CD4-positive, alpha-beta T cell (primary cell): ENCODE measurements around the gene KCNAB2. TPM values are rescaled to one million over a fixed set of nuclear protein-coding genes. Genes with fewer than 3 reads are reported as not detected.

Experiments used
- ATAC-seq: fragments of 200-7000 bp; cut with Tn5 transposase; one replicate; pipeline ENCODE4 v1.10.0; 2022; ENCODE audit warnings: mild to moderate bottlenecking; ENCODE audit not compliant: poor library complexity
- CTCF ChIA-PET: fragments of 350-600 bp; sonication (Branson Sonifier 250); formaldehyde crosslinking; loops from one replicate; lab custom pipeline; 2021; ENCODE audit warnings: antibody characterized with exemption, inconsistent platforms; lab: Charles Lee
- POLR2A ChIA-PET: fragments of 350-600 bp; sonication (Branson Sonifier 250); formaldehyde crosslinking; loops from one replicate; lab custom pipeline; 2021; ENCODE audit warnings: antibody characterized with exemption, inconsistent platforms; lab: Charles Lee
- DNase-seq, 14 experiments: peaks; one replicate each; pipeline ENCODE4 v3.0.0-alpha.2; 2013 to 2020; ENCODE audit warnings: mixed read lengths in 2 of 14
- H3K27ac ChIP-seq, 2 donors: one replicate each; pipeline versions ENCODE4 v1.5.1 to v1.7.0; 2013; ENCODE audit warnings: low read length in 2 of 2, low read depth in 1 of 2, mild to moderate bottlenecking in 1 of 2
- H3K27me3 ChIP-seq, 2 experiments: 1 replicate in 1 of 2; 2 replicates in 1 of 2; pipeline versions ENCODE4 v1.6.1 to v1.7.0; 2013; ENCODE audit warnings: low read length in 2 of 2, control low read depth in 1 of 2, mild to moderate bottlenecking in 1 of 2, moderate library complexity in 1 of 2; ENCODE audit not compliant: insufficient read depth in 2 of 2, control insufficient read depth in 1 of 2
- H3K36me3 ChIP-seq: one replicate; pipeline ENCODE4 v1.6.1; 2013; ENCODE audit warnings: low read length, control low read depth; ENCODE audit not compliant: insufficient read depth
- H3K4me1 ChIP-seq: one replicate; pipeline ENCODE4 v1.6.1; 2013; ENCODE audit warnings: low read length, control low read depth; ENCODE audit not compliant: insufficient read depth
- H3K4me3 ChIP-seq: one replicate; pipeline ENCODE4 v1.5.1; 2013; ENCODE audit warnings: mild to moderate bottlenecking, low read length, moderate library complexity
- H3K9me3 ChIP-seq, 2 experiments: 1 replicate in 1 of 2; 2 replicates in 1 of 2; pipeline versions ENCODE4 v1.6.1 to v1.7.0; 2013; ENCODE audit warnings: low read length in 2 of 2, mild to moderate bottlenecking in 2 of 2, control low read depth in 1 of 2, moderate library complexity in 1 of 2; ENCODE audit not compliant: control insufficient read depth in 1 of 2, insufficient read depth in 1 of 2
- H3K27ac Mint-ChIP-seq: one replicate; pipeline ENCODE4 v1.8.0; 2020; ENCODE audit warnings: mixed read lengths
- H3K27me3 Mint-ChIP-seq: one replicate; pipeline ENCODE4 v1.8.0; 2021; ENCODE audit warnings: mixed read lengths
- H3K36me3 Mint-ChIP-seq: one replicate; pipeline ENCODE4 v1.8.0; 2021; ENCODE audit warnings: low read depth, mixed read lengths
- H3K4me1 Mint-ChIP-seq: one replicate; pipeline ENCODE4 v1.8.0; 2021; ENCODE audit warnings: low read depth, mixed read lengths
- H3K4me3 Mint-ChIP-seq: one replicate; pipeline ENCODE4 v1.8.0; 2020; ENCODE audit warnings: mild to moderate bottlenecking, mixed read lengths
- H3K9me3 Mint-ChIP-seq: one replicate; pipeline ENCODE4 v1.8.0; 2020; ENCODE audit warnings: mixed read lengths
- CTCF ChIP-seq: fragments of 200-600 bp; IDR thresholded peaks from one replicate; pipeline ENCODE4 v1.8.0; 2022; ENCODE audit warnings: antibody characterized with exemption, mild to moderate bottlenecking
- intact Hi-C, 2 experiments: fragments of 100-400 bp; cut with DNase I in 1 of 2; cut with micrococcal nuclease in 1 of 2; formaldehyde crosslinking; loops; one replicate each; pipeline versions ENCODE4 v1.15.1 to v1.9.0; 2023 to 2025; cut with DNase I, micrococcal nuclease
- total RNA-seq, 174 experiments: library from RNA in 2 of 174; stranded (reverse) in 2 of 174; gene quantifications; one replicate each; pipeline ENCODE4 v1.2.3 and lab custom pipeline; 2021 to 2026

The KCNAB2 gene
- total RNA-seq, 2 experiments from 2014 or later: 147 to 155 TPM

- no peak overlapping the region for H3K4me3 ChIP-seq
- H3K9me3 ChIP-seq: peaks cover 0 to 5% of the 10 kb centered on the region in 2 experiments
- ChIA-PET CTCF (no interaction called here), POLR2A (no interaction called here)
- H3K4me1 ChIP-seq: no peaks in the 10 kb centered on the region
- Mint-ChIP-seq H3K36me3 (no peaks in the 10 kb centered on the region), H3K4me1 (no peaks in the 10 kb centered on the region), H3K9me3 (no peaks in the 10 kb centered on the region), H3K4me3 (no peak overlapping the region), H3K27me3 (peaks cover 6% of the 10 kb centered on the region), H3K27ac (no peak overlapping the region)
- H3K27me3 ChIP-seq: no peaks in the 10 kb centered on the region
- ATAC-seq: no peak
- TF ChIP-seq CTCF: no peak
- no peaks in the 10 kb centered on the region for H3K36me3 ChIP-seq
- no peak overlapping the region for H3K27ac ChIP-seq
- intact Hi-C loops: loop anchor here (2.0 to 5.0 kb wide), 2 partner anchors 136 to 139 kb away; partner anchors contain the start of gene HES3 (in 1 of the 2)
- DNase-seq: no peak
Measured at GRCh38 chr1:6108476-6108875, 62.8 kb downstream of the KCNAB2 start.

- DNase-seq: peak in 7 of 14 experiments; percentile 15 to 58 (median 28)
- Mint-ChIP-seq H3K36me3 (no peaks in the 10 kb centered on the region), H3K9me3 (no peaks in the 10 kb centered on the region), H3K4me1 (no peaks in the 10 kb centered on the region), H3K4me3 (no peak overlapping the region), H3K27me3 (peaks cover 6% of the 10 kb centered on the region), H3K27ac (no peak overlapping the region)
- no peak for TF ChIP-seq CTCF
- Histone ChIP-seq H3K27me3 (no peaks in the 10 kb centered on the region), H3K36me3 (no peaks in the 10 kb centered on the region), H3K4me3 (no peak overlapping the region), H3K9me3 (peaks cover 0 to 5% of the 10 kb centered on the region in 2 experiments), H3K27ac (no peak overlapping the region), H3K4me1 (no peaks in the 10 kb centered on the region)
- POLR2A ChIA-PET: interaction anchor here (0.5 kb wide), 1 partner anchor 73 kb away, joined by 3 read pairs; no protein-coding TSS in a partner anchor
- peak; percentile 55 for ATAC-seq
- intact Hi-C loops: loop anchor here (2.0 to 5.0 kb wide), 2 partner anchors 136 to 138 kb away; partner anchors contain the start of gene HES3 (in 1 of the 2)
- CTCF ChIA-PET: no interaction called here
Measured at GRCh38 chr1:6108937-6109614, 63.4 kb downstream of the KCNAB2 start.

- Mint-ChIP-seq H3K4me1 (no peaks in the 10 kb centered on the region), H3K4me3 (no peak overlapping the region), H3K9me3 (no peaks in the 10 kb centered on the region), H3K36me3 (no peaks in the 10 kb centered on the region), H3K27ac (no peak overlapping the region), H3K27me3 (peaks cover 6% of the 10 kb centered on the region)
- Histone ChIP-seq H3K4me3 (no peak overlapping the region), H3K9me3 (peaks cover 0 to 5% of the 10 kb centered on the region in 2 experiments), H3K36me3 (no peaks in the 10 kb centered on the region), H3K27me3 (no peaks in the 10 kb centered on the region), H3K4me1 (no peaks in the 10 kb centered on the region), H3K27ac (no peak overlapping the region)
- ATAC-seq: no peak
- TF ChIP-seq CTCF: no peak
- intact Hi-C loops: loop anchor here (2.0 to 5.0 kb wide), 2 partner anchors 135 to 138 kb away; partner anchors contain the start of gene HES3 (in 1 of the 2)
- POLR2A ChIA-PET: no interaction called here
- no peak for DNase-seq
- CTCF ChIA-PET: no interaction called here
Measured at GRCh38 chr1:6109688-6110087, 64.0 kb downstream of the KCNAB2 start.
